CD4-positive, alpha-beta T cell treated with Interleukin-15 for 4 hours (primary cell): Measurements from ENCODE around the gene BGN.

ENCODE experiments used
- DNase-seq: peaks from one replicate; pipeline ENCODE4 v3.0.0-alpha.2; 2020; ENCODE audit warnings: low spot score

The BGN gene

DNA sequence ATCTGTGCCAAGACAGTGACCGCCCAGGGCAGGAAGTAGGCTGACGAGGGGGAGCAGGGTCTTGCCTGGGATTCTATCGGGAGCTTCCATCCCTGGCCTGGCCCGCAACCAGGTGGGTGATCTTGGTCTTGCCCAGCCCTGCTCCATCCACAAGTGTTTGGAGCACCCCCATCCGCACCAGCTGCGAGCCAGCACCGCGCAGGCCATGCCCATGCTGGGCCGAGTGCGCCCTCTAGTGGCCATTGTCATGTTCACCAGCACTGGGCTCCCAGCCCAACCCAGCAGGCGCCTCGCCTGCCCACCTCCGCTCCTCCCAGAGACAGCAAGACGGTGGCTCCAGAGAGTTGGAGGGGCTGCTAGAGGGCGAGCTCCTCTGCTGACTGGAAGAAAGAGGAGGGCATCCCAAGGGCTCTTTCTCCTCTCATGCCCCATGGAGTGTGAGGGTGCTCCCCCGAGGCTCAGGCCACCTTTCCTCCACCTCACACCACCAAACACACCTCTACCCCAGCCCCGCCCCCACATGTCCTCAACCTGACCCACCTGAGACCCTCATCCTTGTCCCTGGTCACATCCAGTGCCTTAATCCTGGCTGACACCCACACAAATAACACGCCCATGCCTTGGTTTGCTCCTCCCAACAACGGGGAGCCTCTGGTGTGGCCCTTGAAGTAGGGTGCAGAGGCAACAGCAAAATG is 12.9 kb downstream of the BGN start:
- DNase-seq: peak; percentile 80

DNA sequence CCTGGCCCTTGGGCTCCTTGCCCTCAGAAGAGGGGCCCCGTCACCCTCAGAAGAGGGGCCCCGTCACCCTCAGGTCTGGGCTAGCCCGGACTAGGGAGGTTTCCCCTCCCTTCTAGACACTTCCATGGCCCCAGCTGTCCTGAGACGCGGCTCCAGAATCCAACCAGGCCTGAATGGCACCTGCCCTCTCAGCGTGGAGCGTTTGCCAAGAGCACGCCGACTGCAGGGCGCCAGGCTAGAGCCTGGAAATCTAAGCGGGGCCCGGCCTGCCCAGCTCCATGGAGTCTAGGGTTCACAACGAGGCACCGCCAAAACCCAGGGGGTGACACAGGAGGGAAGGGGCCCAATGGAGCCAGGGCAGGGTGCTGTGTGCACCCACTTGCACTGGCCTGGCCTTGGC is 14.8 kb downstream of the BGN start:
- DNase-seq: no peak

DNA sequence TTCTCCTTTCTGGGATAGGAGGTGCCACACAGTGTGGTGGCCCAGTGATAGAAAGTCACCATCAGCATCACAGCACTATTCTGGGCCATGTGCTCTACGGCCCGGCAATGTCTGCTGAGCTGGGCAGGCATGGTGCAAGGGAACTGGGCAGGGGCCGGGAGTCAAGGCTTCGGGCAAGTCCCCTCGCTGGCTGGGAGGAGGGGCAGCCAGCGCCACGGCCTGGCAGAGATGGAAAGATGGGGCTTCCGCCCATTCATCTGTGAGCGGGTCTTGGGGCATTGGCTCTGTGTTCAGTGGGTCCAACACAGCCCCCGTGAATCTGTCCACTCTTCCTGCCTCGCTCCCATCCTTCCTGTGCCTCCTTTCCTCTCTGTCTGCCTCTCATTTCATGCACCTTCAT is 15.6 kb downstream of the BGN start:
- DNase-seq: no peak

DNA sequence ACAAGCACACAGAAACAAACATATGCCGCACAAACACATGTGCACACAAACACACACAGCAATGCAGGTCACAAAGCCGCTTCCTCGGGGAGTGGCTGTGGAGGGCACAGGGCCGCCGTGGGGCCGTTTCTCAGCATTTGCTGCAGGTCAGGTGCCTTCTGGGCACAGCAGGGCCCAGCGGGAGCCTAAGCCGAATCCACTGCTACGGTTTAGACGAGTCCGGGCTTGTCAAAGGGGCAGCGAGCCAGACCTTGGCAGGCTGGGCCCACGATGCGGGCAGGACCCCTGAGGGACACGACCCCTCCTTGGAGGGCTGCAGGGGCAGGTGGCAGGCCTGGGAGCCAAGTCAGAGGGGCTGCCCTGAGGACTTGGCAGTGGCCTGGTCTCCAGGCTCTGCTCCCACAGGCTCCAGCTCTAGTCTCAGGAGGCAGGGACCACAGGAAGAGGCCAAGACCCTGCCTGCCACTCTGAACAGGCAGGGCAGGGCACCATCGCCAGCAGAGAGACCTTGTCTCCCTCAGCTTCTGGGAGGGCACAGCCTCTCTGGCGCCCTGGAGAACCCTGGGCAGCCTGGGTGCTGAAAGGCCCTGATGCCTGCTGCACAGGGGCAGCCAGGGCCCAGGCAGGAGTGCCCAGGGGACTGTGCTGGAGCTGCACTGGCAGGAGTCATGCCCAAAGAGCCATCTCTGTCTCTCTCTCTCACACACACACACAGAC is 17.2 kb downstream of the BGN start:
- DNase-seq: no peak

DNA sequence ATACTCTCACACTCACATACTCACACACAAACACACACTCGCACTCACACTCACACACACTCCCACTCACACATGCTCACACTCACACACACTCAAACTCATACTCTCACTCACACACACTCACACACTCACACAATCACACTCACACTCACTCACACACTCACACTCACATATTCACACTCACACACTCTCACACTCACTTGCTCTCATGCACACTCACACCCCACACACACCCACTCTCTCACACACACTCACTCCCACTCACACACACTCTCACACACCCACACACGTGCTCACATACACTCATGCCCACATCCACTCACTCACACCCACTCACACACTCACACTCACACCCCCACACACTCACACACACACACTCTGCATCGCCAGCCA is 17.7 kb downstream of the BGN start:
- no peak for DNase-seq

DNA sequence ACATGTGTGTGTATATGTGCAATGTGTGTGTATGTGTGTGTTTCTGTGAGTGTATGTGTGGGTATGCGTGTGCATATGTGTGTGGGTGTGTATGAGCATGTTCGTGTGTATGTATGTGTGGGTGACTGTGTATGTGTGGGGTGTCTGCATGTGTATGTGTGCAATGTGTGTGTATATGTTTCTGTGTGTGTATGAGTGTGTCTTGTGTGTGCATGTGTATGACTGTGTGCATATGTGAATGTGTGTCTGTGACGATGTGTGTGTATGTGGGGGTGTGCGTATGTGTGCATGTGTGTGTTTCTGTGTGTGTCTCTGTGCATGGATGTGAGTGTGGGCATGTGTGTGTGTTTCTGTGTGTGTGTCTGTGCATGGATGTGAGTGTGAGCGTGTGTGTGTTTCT is 18.5 kb downstream of the BGN start:
- no peak for DNase-seq

DNA sequence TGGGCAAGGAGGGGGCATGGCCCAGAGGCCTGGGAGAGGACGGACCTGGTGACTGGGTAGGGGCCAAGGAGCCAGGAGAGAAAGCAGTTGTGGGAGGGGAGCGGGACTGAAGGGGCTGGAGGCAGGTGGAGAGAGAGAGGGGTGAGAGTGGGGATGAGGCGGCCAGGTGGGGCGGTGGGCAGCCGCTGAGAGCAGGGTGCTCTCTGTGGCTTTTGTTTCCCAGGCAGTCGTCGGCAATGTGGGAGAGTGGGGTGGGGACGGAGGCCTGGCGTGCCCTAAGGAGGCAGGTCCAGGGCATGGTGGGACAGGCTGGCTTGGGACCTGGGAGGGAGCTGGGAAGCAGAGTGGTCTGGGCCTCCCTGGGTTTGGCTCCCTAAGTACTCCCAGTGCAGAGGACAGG is 19.5 kb downstream of the BGN start:
- DNase-seq: no peak

DNA sequence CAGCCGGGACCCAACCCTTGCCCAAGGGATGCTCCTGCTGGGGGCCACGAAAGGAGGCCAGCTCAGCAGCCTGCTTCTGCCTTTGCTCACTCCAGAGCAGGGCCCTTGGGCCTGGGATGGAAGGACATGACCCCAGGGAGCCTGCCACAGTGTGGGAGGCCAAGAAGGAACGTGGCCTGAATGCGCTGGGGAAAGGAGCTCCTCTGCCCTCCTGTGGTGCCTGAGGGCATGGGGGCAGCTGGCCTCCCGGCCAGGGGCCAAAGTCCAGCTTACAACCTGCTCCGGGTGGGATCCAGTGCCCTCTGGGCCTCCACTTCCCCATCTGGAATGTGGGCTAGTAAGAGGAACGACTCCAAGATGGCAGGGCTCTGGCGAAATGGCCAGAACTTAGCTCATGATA is 20.7 kb downstream of the BGN start:
- no peak for DNase-seq

DNA sequence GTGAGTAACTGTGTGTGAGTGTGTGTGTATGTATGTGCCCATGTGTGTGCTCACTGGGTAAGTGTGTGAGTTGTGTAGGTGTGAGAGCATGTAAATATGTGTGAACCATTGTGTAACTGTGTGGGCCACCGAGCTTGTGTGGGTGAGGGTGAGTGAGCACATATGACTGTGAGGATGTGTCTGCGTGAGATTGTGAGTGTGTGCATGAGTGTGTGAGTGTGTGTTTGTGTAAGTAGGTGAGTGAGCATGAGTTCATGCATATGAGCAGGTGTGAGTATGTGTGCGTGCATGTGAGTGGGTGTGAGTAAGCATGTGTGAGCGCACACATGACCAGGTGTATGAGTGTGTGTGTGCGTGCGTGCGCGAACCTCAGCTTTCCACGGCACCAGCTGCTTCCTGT is 21.3 kb downstream of the BGN start:
- DNase-seq: no peak

DNA sequence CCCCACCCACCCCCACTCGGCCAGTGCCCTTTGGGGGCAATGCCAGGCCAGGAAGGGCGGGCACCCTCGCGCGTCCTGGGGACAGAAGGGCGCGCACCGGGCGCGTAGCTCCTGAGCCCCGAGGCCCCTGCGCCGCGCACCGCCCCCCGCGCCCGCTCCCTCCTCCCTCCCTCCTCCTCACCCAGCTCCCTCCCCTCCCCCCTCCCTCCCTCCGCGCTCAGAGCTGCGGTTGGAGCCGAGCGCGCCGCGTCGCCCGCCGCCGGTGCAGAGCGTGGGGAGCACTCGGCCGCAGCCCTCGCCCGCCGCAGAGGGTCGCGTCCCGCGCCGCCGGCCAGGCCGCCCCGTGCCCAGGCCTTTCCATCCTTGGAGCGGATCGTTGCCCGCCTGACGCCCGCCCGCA is 22.6 kb downstream of the BGN start, which contains the start of gene ATP2B3:
ATP2B3 (plus strand) TSS at position 220 of the 400 bp plus-strand sequence. CDS start 18,606 bp downstream, outside the sequence.
- DNase-seq: no peak

DNA sequence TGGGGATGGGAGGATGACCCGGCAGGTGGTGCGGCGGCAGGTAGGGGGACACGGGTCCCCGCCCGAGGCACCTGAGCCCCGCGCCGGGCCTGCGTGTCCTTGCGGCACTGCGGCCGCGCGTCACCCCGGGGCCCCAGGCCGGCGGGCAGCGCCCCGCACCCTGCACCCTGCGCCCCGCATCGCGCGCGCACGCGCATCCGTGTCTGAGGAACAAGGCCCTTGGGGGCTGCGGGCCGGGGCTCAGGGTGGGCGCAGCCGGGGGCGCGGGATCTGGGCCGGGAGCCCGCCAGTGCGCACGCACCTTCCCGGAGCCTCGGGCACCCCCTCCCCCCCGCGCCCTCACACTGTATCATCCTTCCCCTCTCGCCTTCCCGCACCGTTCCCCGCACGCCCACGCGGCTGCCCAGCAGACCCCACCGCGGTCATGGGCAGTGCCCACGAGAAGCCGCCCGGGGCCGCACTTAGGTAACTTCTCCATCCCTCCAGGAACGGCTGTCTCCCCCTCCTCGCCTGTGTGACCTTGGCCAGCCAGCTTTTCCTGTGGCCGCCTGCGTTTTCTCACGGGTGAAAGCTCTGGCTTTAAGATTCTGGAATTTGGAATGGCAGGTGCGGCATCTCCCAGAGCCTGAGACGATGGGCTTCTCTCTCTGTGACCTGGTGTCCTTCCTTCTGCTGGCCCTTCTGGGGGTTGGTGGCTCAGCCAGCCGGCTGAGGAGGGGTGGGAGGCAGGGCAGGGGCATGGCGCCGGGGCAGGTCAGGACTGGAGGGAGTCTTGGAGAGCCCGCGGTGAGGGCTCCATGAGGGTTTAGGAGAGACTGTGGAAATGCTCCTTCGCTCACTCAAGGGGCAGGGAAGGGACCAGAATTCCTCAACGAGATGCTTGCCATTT is 23.4 kb downstream of the BGN start:
- DNase-seq: no peak

DNA sequence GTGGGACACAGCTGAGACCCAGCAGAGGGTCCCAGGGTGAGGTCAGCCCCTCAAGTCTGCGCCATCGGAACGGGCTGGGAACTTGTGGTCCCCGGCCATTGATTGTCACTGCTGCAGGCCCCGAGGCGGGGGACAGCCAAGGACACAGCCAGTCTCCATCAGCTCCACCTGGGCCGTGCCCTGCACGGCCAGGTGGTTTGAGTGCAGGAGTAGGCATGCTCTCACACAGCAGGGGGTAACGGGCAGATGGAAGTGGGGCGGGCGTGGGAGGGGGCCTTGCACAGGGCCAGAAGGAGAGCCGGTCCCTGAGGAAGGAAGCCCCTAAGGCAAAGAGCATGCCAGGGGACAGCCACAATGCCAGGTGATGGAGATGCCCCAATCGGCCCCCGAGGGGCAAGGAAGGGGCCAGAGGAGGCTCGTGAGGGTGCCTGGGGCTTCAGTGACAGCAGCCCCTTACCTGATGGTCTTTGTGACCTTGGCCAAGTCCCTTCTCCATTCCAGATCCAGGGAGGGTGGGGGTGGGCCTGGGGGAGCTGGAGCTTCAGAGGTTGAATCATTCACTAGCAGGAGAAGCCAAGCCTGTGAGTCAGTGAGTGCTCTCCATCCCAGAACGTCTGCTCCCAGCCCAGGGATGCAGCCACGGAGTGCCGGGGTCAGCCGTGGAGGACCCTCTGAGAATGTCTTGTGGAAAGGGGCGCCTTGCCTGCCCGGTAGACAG is 24.9 kb downstream of the BGN start:
- no peak for DNase-seq

DNA sequence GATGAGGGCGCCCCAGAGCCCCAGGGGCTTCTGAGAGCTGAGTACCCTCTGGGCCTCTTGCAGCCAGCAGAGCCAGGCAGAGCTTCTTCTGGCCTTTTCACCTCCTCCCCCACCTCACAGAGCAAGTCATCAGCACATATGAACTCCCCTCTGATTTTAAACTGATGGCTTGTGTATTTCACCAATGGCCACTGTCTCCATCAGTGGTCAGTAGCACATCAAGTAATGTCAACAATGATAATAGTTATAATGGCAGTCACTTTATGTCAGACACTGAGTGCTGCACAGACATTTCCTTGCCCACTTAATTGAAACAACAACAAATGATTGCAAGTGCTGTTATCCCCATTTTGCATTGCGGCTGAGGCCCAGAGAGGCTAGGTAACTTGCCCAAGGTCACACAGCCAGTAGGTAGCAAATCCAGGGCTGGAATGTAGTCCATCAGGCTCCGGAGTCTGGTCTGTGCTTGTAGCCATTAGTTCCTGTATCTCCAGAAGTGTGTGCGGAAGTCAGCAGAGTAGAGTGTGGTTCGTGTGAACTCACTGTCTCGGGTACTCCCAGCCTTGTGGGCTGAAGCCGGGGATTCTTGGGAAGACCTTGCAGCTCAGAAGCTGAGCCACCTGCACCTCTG is 25.6 kb downstream of the BGN start:
- DNase-seq: no peak

DNA sequence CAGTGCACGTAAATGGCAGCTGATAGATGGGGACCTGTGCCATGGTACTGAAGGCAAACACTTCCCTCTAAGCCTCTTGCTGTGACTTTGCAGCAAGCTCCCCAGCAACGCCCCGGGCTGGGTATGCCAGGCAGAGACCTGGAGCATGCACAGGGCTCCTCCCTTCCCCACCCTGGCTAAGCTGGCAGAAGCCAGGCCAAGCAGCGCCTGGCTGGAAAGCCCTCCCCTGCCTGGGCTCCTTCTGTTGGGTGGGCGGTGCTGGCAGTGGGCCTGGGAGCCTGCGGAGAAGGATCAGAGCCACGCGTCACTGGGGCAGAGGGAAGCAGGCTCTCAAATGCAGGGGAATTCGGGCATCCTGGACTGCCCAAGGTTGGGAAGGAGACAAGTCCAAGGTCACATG is 26.3 kb downstream of the BGN start:
- no peak for DNase-seq

DNA sequence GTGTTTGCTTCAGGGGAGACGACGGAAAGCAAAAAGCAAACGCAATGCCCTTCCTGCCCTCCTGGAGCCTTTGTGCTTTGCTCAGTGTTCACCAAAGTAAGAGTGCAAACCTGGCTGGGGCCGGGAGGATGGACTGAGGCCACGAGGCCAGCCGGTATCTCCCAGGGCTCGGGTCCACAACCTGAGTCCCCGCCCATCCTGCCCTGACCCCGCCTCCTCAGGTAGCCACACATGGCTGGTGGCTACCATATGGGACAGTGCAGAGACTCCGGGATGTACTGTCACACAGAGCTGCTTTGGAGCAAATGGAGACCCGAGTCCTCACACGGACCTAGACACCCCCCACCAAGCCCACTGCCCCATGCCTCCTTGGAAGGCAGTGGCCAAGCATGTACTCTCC is 27.5 kb downstream of the BGN start:
- DNase-seq: no peak

DNA sequence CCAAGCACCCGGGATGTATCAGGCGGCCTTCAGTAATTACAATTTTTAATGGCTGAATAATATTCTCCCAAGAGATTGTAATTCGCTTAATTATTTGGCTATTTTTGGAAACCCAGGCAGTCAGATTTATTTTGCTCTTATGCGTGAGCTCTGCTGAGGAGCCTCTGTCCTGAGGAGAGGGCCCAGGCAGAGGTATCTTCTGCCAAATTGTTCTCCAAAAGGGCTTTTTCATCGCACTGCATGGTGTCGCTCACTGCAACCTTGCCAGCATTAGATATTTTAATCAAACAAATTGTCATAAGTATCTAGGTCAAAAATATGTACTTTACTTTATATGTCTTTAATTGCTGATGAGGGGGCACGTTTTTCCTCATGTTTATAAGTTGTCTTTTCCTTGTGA is 28.5 kb downstream of the BGN start:
- no peak for DNase-seq

DNA sequence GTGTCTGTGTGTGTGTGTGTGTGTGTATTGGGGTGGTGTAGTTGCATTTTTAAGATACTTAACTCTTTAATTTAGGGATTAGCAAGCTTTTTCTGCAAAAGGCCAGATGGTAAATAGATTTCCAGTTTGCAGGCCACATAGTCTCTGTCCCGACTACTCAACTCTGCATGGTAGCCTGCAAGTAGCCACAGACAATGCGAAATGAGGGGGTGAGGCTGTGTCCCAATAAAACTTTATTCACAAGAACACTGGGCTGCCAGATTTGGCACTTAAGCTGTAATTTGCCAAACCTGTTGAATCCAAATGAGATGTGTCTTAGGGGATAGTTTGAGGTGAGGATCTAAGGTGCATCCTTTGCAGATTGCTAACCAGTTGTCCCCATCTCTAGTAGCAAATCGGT is 29.5 kb downstream of the BGN start:
- no peak for DNase-seq

DNA sequence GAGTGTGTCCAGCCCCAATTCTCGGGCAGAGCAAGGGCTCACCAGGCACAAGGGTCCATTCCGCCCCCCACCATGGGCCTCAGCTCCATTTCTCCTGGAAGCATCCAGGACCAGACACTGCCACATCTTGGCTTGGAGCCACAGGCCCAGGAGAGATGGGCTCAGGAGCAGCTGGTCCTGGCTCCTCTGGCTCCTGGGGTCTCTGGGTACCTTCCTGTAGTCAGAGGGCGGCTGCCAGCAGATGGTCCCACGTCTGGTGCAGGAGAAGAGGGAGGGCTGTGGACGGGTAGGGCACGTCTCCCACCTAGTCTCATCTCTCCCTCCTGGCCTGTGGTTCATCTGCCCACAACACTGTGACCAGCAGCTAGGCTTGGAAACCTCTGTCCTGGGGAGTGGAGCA is 30.7 kb downstream of the BGN start:
- no peak for DNase-seq

DNA sequence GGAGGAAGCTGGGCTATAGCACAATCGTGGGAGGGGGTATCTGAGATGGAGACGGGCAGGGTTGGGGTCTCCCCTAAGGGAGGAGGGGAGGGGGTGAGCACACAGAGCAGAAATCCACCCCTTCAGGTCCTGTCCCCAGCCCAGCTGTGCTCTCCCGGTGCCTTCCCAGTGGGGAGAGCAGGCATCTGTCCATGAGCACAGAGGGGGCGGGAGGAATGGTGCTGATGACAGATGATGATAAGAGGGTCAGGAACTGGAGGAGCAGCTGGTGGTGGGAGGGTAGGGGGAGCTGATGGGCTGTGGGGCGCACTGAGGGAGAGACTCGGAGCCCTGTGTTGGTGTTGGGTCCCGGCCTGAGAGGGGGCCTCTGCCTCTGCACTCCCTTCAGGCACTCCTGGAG is 31.3 kb downstream of the BGN start:
- no peak for DNase-seq

DNA sequence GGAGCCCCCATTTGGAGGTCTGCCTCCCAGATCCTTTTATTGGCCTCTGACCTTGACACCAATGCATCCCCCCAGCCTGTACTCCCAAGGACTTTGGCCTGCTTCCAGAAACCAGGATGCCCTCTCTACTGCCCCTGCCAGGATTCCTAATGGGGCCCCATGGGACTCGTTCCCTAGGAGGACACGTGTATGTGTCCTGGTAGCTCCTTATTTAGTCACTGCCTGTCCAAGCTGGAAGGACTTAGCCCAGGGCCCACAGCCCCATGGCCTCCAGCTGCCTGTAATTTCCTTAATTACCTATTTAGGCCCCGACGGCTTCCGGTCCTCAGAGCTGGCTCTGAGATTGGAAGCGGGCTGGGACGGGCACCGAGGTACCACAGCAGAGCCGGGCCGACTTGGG is 32.0 kb downstream of the BGN start:
- DNase-seq: no peak

DNA sequence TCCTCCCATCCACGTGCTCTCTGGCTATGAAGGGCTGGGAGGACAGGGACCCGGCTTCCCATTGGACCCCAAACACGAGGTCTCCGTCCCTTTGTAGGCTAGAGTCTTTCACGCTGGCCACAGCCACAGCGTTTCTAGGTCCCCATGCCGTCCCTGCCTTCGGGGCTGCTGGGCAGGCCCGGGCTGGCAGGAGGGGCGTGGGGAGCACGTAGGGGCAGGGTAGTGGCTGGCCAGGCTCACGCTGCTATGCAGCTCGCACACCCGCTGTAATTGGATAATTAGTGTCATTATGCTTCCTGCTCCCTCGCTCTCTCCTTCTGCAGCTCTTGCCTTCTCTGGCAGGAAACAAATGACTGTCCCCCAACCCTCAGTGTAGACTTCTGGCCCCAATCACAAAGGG is 32.4 kb downstream of the BGN start:
- DNase-seq: no peak
